WERI-Rb-1 (cell line): ENCODE data around the gene RIC3.

ENCODE experiments used
- DNase-seq: peaks from one replicate; pipeline ENCODE4 v3.0.0-alpha.2; 2020
- H3K27ac ChIP-seq: fragments of 250-450 bp; sonication (Bioruptor Pico); 2 replicates; pipeline ENCODE4 v1.5.1; 2020; ENCODE audit warnings: mild to moderate bottlenecking, moderate library complexity
- H3K27me3 ChIP-seq: fragments of 250-450 bp; sonication (Bioruptor Pico); 2 replicates; pipeline ENCODE4 v1.5.1; 2021; ENCODE audit warnings: mild to moderate bottlenecking, low read depth, moderate library complexity; ENCODE audit not compliant: insufficient read depth, severe bottlenecking
- H3K36me3 ChIP-seq: fragments of 250-450 bp; sonication (Bioruptor Pico); 2 replicates; pipeline ENCODE4 v1.5.1; 2020; ENCODE audit warnings: mild to moderate bottlenecking, moderate library complexity
- H3K4me3 ChIP-seq: 2 replicates; pipeline ENCODE4 v1.5.1; 2011; ENCODE audit warnings: low read depth, mild to moderate bottlenecking, control low read depth, low read length
- H3K9me3 ChIP-seq: fragments of 250-450 bp; sonication (Bioruptor Pico); 2 replicates; pipeline ENCODE4 v1.5.1; 2021; ENCODE audit warnings: mild to moderate bottlenecking, moderate library complexity; ENCODE audit not compliant: severe bottlenecking
- CTCF ChIP-seq: IDR thresholded peaks from 2 replicates; pipeline ENCODE4 v1.5.1; 2011; ENCODE audit warnings: low read depth, mild to moderate bottlenecking, control low read depth, inconsistent platforms, low read length

RIC3 gene

GRCh38 chr11:8059030-8059429 lies 109.8 kb downstream of the RIC3 start:
- DNase-seq = no peak
- Histone ChIP-seq H3K4me3 (no peak overlapping the region), H3K36me3 (no peaks in the 10 kb centered on the region), H3K27me3 (no peaks in the 10 kb centered on the region), H3K27ac (no peak overlapping the region), H3K9me3 (no peaks in the 10 kb centered on the region)
- TF ChIP-seq CTCF = no peak

GRCh38 chr11:8058216-8058615 lies 110.6 kb downstream of the RIC3 start:
- Histone ChIP-seq H3K4me3 (no peak overlapping the region), H3K36me3 (no peaks in the 10 kb centered on the region), H3K27me3 (no peaks in the 10 kb centered on the region), H3K27ac (no peak overlapping the region), H3K9me3 (no peaks in the 10 kb centered on the region)
- TF ChIP-seq CTCF = no peak
- DNase-seq = no peak

- DNase-seq = no peak
- no peaks in the 10 kb centered on the region for H3K9me3 ChIP-seq
- TF ChIP-seq CTCF = no peak
- no peak overlapping the region for H3K4me3 ChIP-seq
- no peak overlapping the region for H3K27ac ChIP-seq
- no peaks in the 10 kb centered on the region for H3K27me3 ChIP-seq
- no peaks in the 10 kb centered on the region for H3K36me3 ChIP-seq
These were observed 111.9 kb downstream of the RIC3 start for GRCh38 chr11:8056810-8057463.
